Endothelial cell of umbilical vein (primary cell): ENCODE results near the gene IGFBP2. TPM values are rescaled to one million over a fixed set of nuclear protein-coding genes. Genes with fewer than 3 reads are reported as not detected.

Source experiments
- BruUV-seq: library from RNA; stranded (reverse); fragments of 400-500 nt; replicated peaks from 2 replicates; lab custom pipeline; 2021; lab: Mats Ljungman, UMichigan
- CTCF ChIA-PET: fragments of 300-600, 350-600 bp; sonication (Branson Sonifier 250); formaldehyde crosslinking; loops from one replicate; lab custom pipeline; 2021; ENCODE audit warnings: antibody characterized with exemption, inconsistent platforms; lab: Charles Lee
- POLR2A ChIA-PET: fragments of 300-600, 350-600 bp; sonication (Branson Sonifier 250); formaldehyde crosslinking; loops from one replicate; lab custom pipeline; 2021; ENCODE audit warnings: antibody characterized with exemption, inconsistent platforms; lab: Charles Lee
- DNase-seq: peaks from one replicate; pipeline ENCODE4 v3.0.0-alpha.2; 2011; ENCODE audit warnings: low read depth, low spot score
- FAIRE-seq: peaks from 2 replicates; lab custom pipeline; 2011; peaks lifted over from hg19 to GRCh38; lab: Jason Lieb, UNC
- H2AFZ ChIP-seq: 2 replicates; pipeline ENCODE4 v1.6.0; 2012; ENCODE audit warnings: low read depth, low read length, control low read depth, inconsistent platforms
- H3K27ac ChIP-seq: 2 replicates; pipeline ENCODE4 v1.5.1; 2011; ENCODE audit warnings: low read depth, mild to moderate bottlenecking, control low read depth, low read length, moderate library complexity; ENCODE audit not compliant: insufficient read depth
- H3K27me3 ChIP-seq, 2 experiments: 2 replicates each; pipeline versions ENCODE4 v1.6.0 to v1.6.1; 2011; ENCODE audit warnings: low read length in 2 of 2, mixed read lengths in 1 of 2; ENCODE audit not compliant: control insufficient read depth in 2 of 2, insufficient read depth in 2 of 2
- H3K36me3 ChIP-seq, 2 experiments: 2 replicates in 1 of 2; 3 replicates in 1 of 2; pipeline ENCODE4 v1.5.1; 2011; ENCODE audit warnings: low read length in 2 of 2, mild to moderate bottlenecking in 1 of 2, moderate library complexity in 1 of 2; ENCODE audit not compliant: control insufficient read depth in 2 of 2, insufficient read depth in 2 of 2; ENCODE audit errors: extremely low read depth in 1 of 2
- H3K4me1 ChIP-seq: 3 replicates; pipeline ENCODE4 v1.5.1; 2011; ENCODE audit warnings: mild to moderate bottlenecking, low read length; ENCODE audit not compliant: control insufficient read depth, insufficient read depth; ENCODE audit errors: extremely low read depth
- H3K4me2 ChIP-seq: 2 replicates; pipeline ENCODE4 v1.6.1; 2011; ENCODE audit warnings: low read length, control low read depth, mixed read lengths; ENCODE audit not compliant: insufficient read depth
- H3K4me3 ChIP-seq, 3 experiments: fragments of 200-600 bp in 1 of 3; sonication (generic), shearing (Covaris generic) in 1 of 3; replicated peaks in 1 of 3; 2 replicates each; pipeline ENCODE4 v1.5.1; 2011 to 2016; ENCODE audit warnings: control low read depth in 3 of 3, low read length in 3 of 3, mild to moderate bottlenecking in 2 of 3, inconsistent platforms in 1 of 3, low read depth in 1 of 3, moderate library complexity in 1 of 3; ENCODE audit not compliant: insufficient read depth in 1 of 3
- H3K79me2 ChIP-seq: 2 replicates; pipeline ENCODE4 v1.6.0; 2012; ENCODE audit warnings: low read length, inconsistent platforms; ENCODE audit not compliant: control insufficient read depth, insufficient read depth
- H3K9ac ChIP-seq: replicated peaks from 2 replicates; pipeline ENCODE3; 2011; ENCODE audit warnings: low read length, control low read depth; ENCODE audit not compliant: insufficient read depth; ENCODE audit errors: extremely low read depth
- H3K9me1 ChIP-seq: replicated peaks from 3 replicates; pipeline ENCODE4 v1.6.0; 2011; ENCODE audit warnings: mild to moderate bottlenecking, low read length; ENCODE audit not compliant: control insufficient read depth, insufficient read depth; ENCODE audit errors: extremely low read depth
- H3K9me3 ChIP-seq: replicated peaks from 2 replicates; pipeline ENCODE4 v1.5.1; 2012; ENCODE audit warnings: low read length, inconsistent platforms; ENCODE audit not compliant: control insufficient read depth, insufficient read depth
- H4K20me1 ChIP-seq: replicated peaks from 2 replicates; pipeline ENCODE3; 2011; ENCODE audit warnings: mild to moderate bottlenecking, low read length; ENCODE audit not compliant: control insufficient read depth, insufficient read depth; ENCODE audit errors: extremely low read depth
- CTCF ChIP-seq, 2 donors: IDR thresholded peaks; 1 replicate in 1 of 2; 2 replicates in 1 of 2; pipeline ENCODE4 v1.5.1; 2011; ENCODE audit warnings: low read length in 2 of 2, mild to moderate bottlenecking in 2 of 2, moderate library complexity in 2 of 2, control low read depth in 1 of 2, inconsistent platforms in 1 of 2, low read depth in 1 of 2; ENCODE audit not compliant: insufficient read depth in 1 of 2; ENCODE audit errors: extremely low read depth in 1 of 2
- EZH2 ChIP-seq: IDR thresholded peaks from 2 replicates; pipeline ENCODE4 v1.6.1; 2012; ENCODE audit warnings: borderline replicate concordance, low read depth, mild to moderate bottlenecking, moderate library complexity, low read length, inconsistent platforms; ENCODE audit not compliant: severe bottlenecking
- FOS ChIP-seq: IDR thresholded peaks from 2 replicates; pipeline ENCODE4 v1.6.1; 2011; ENCODE audit warnings: mild to moderate bottlenecking, low read length, moderate library complexity, borderline replicate concordance; ENCODE audit not compliant: insufficient read depth
- GATA2 ChIP-seq: IDR thresholded peaks from 2 replicates; pipeline ENCODE4 v1.7.0; 2011; ENCODE audit warnings: low read depth, mild to moderate bottlenecking, moderate library complexity, mixed read lengths, low read length; ENCODE audit not compliant: insufficient read length, insufficient read depth
- JUN ChIP-seq: IDR thresholded peaks from 2 replicates; pipeline ENCODE4 v1.6.1; 2011; ENCODE audit warnings: borderline replicate concordance, low read depth; ENCODE audit not compliant: insufficient read length, insufficient read depth
- MAX ChIP-seq: IDR thresholded peaks from 2 replicates; pipeline ENCODE4 v1.6.1; 2011; ENCODE audit not compliant: insufficient read depth, insufficient read length
- MYC ChIP-seq: IDR thresholded peaks from one replicate; pipeline ENCODE4 v1.6.1; 2011; ENCODE audit warnings: mild to moderate bottlenecking, low read depth, low read length
- POLR2A ChIP-seq: IDR thresholded peaks from 2 replicates; pipeline ENCODE4 v1.6.1; 2012; ENCODE audit warnings: low read depth, mild to moderate bottlenecking, control low read depth, low read length
- POLR2AphosphoS5 ChIP-seq: IDR thresholded peaks from 2 replicates; pipeline ENCODE4 v1.6.1; 2012; ENCODE audit warnings: low read depth, mild to moderate bottlenecking, control low read depth, low read length, moderate library complexity; ENCODE audit not compliant: insufficient read depth
- dilution Hi-C: fragments of 300-500 bp; cut with MboI; formaldehyde crosslinking; loops from one replicate; pipeline ENCODE4 v1.15.0; 2019; ENCODE audit warnings: low sequenced_read_pairs; ENCODE audit not compliant: extremely low pct_ligation_motif_present
- intact Hi-C: fragments of 100-400 bp; cut with micrococcal nuclease; formaldehyde crosslinking; loops from one replicate; pipeline ENCODE4 v1.10.0; 2022
- polyA plus RNA-seq, 4 experiments: library from polyadenylated mRNA; depleted of rRNA in 3 of 4; stranded (reverse) in 3 of 4; unstranded in 1 of 4; fragments of >200 nt; gene quantifications; 2 replicates each; pipeline versions ENCODE4 v1.2.1 to v1.2.3, GENCODE V29; 2011 to 2012; ENCODE audit warnings: missing spikeins in 1 of 4
- total RNA-seq: library from RNA; stranded (reverse); gene quantifications from 2 replicates; pipeline ENCODE4 v1.2.3, GENCODE V29; 2021

The IGFBP2 gene
- total and polyA plus RNA-seq, 2 donors (not counting 3 experiments of a cell fraction or from before 2014, with no cell fraction given), result 212 to 261 TPM

GRCh38 chr2:216652566-216652965 is 19.3 kb downstream of the IGFBP2 start:
- no peak overlapping the region for H3K27ac ChIP-seq
- FAIRE-seq, result no peak
- peaks cover 4% of the 10 kb centered on the region for H3K79me2 ChIP-seq
- H3K9ac ChIP-seq, result no peak overlapping the region
- no TSS peak for BruUV-seq
- no peak overlapping the region for H3K4me2 ChIP-seq
- no peaks in the 10 kb centered on the region for H3K9me3 ChIP-seq
- H4K20me1 ChIP-seq, result no peaks in the 10 kb centered on the region
- no peak overlapping the region for H2AFZ ChIP-seq
- CTCF ChIA-PET, result interaction anchor here (1.3 kb wide), 1 partner anchor 9 kb away, joined by 4 read pairs; no protein-coding TSS in a partner anchor
- H3K36me3 ChIP-seq, result no peaks in the 10 kb centered on the region
- intact Hi-C loops (no loop called here), dilution Hi-C loops (loop anchor here (10.0 kb wide), 1 partner anchor 128 kb away; no protein-coding TSS in a partner anchor)
- TF ChIP-seq FOS (no peak), GATA2 (no peak), POLR2AphosphoS5 (no peak), CTCF (IDR thresholded peaks at IDR 0.05; ENCODE audit: extremely low read depth in 1 of 2, insufficient read depth in 1 of 2, low read depth in 1 of 2, low read length in 2 of 2) (no peak), MYC (no peak), JUN (no peak), MAX (no peak), POLR2A (no peak), EZH2 (no peak)
- peaks cover 17% of the 10 kb centered on the region for H3K4me1 ChIP-seq
- DNase-seq, result no peak
- POLR2A ChIA-PET, result no interaction called here
- H3K9me1 ChIP-seq, result no peaks in the 10 kb centered on the region
- H3K4me3 ChIP-seq, result no peak overlapping the region
- no peaks in the 10 kb centered on the region for H3K27me3 ChIP-seq
